ENCODE data around the gene FAM124A. TPM values are rescaled to one million over a fixed set of nuclear protein-coding genes. Genes with fewer than 3 reads are reported as not detected.

FAM124A gene
- total and polyA plus RNA-seq, 3 experiments from 2014 or later: 0.13 TPM; not detected in 2

DNA sequence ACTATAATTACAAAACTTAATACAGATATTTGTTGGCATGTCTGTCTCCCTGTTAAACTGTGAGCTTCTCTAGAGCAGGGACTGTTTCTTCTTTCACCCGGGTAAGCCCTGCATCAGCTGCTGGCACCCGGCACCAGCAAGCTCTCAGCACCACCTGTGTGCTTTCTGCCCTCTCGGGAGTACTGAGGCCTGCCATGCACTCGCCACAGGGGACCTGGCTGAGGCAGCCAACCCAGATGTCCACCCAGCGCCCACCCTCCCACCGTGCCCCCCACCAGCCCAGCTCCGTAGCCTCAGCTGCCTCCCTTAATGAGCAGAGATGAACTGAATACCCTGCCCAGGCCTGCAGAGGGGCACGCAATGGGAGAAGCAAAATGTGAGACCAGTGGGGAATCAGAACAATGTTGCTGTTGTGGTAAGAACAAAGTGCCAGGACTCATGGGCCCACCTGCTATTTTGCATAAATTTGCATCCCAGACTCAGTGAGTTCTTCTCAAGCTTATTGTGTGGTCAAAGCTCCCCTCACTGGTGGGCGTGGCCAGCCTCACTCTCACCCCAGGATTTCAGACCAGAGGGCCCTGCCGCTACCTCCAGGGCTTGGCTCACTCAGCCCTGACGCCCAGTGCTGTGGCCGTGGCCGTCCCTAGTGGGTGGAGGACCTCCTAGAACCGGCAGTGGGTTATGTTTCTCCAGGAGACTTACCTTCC, 102.7 kb downstream of the FAM124A start:
- no peaks in the 10 kb centered on the region for H3K9me3 ChIP-seq (ENCODE audit: low read length)
- no peaks in the 10 kb centered on the region for H3K36me3 ChIP-seq (ENCODE audit: insufficient read depth, low read length)
- Mint-ChIP-seq H3K4me1 (no peaks in the 10 kb centered on the region), H3K36me3 (no peaks in the 10 kb centered on the region), H3K4me3 (no peak overlapping the region), H3K27ac (no peak overlapping the region), H3K9me3 (no peaks in the 10 kb centered on the region), H3K27me3 (peaks cover 0 to 8% of the 10 kb centered on the region in 2 donors)
- POLR2A ChIA-PET: no interaction called here
- H3K27ac ChIP-seq (ENCODE audit: low read depth, low read length): no peak overlapping the region
- no peak for DNase-seq
- H3K4me1 ChIP-seq (ENCODE audit: insufficient read depth, low read length): no peaks in the 10 kb centered on the region
- H3K4me3 ChIP-seq (ENCODE audit: low read length): no peak overlapping the region
- H3K27me3 ChIP-seq (ENCODE audit: insufficient read depth, low read length, poor library complexity, severe bottlenecking): no peaks in the 10 kb centered on the region
- CTCF ChIA-PET: no interaction called here

DNA sequence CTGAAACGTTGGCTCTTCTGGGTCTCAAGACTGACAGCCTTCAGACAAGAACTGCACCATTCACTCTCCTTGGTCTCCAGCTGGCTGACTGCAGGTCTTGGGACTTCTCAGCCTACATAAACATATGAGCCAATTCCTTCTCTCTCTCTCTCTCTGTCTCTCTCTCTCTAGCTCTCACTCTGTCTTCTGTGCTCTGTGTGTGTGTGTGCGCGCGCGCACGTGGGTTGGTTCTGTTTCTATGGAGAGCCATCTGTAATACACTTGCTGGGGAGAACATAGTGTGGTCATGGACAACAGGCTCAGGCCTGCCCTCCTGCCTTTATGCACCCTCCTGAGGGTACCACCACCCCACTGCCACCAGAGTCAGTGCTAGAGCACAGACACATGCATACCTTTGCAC, 103.6 kb downstream of the FAM124A start:
- Mint-ChIP-seq H3K27ac (no peak overlapping the region), H3K4me1 (peaks cover 1 to 3% (median 3%) of the 10 kb centered on the region in 3 donors), H3K36me3 (peaks cover 0 to 3% (median 0%) of the 10 kb centered on the region in 3 donors), H3K9me3 (no peaks in the 10 kb centered on the region), H3K4me3 (no peak overlapping the region), H3K27me3 (peaks cover 0 to 8% of the 10 kb centered on the region in 2 donors)
- Histone ChIP-seq H3K27ac (ENCODE audit: low read depth, low read length) (no peak overlapping the region), H3K4me3 (ENCODE audit: low read length) (no peak overlapping the region), H3K36me3 (ENCODE audit: insufficient read depth, low read length) (no peaks in the 10 kb centered on the region), H3K27me3 (ENCODE audit: insufficient read depth, low read length, poor library complexity, severe bottlenecking) (no peaks in the 10 kb centered on the region), H3K4me1 (ENCODE audit: insufficient read depth, low read length) (no peaks in the 10 kb centered on the region), H3K9me3 (ENCODE audit: low read length) (no peaks in the 10 kb centered on the region)
- POLR2A ChIA-PET: no interaction called here
- CTCF ChIA-PET: no interaction called here
- DNase-seq: no peak

DNA sequence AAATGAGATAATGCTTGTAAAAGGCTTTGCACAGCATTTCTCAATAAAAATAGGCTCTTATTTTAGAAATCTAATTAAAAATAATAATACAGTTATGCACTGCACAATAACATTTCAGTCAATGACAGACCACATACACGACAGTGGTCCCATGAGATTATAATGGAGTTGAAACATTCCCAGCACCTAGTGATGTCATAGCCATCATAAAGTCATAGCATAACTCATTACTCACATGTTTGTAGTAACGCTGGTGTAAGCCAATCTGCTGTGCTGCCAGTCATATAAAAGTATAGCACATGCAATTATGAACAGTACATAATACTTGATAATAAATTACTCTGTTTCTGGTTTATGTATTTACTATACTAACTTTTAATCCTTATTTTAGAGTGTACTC, 104.6 kb downstream of the FAM124A start:
- no peak overlapping the region for H3K4me3 Mint-ChIP-seq
- Histone ChIP-seq H3K4me3 (ENCODE audit: low read length) (no peak overlapping the region), H3K27me3 (ENCODE audit: insufficient read depth, low read length, poor library complexity, severe bottlenecking) (no peaks in the 10 kb centered on the region), H3K9me3 (ENCODE audit: low read length) (no peaks in the 10 kb centered on the region), H3K36me3 (ENCODE audit: insufficient read depth, low read length) (no peaks in the 10 kb centered on the region), H3K4me1 (ENCODE audit: insufficient read depth, low read length) (no peaks in the 10 kb centered on the region), H3K27ac (ENCODE audit: low read depth, low read length) (no peak overlapping the region)
- ChIA-PET CTCF (no interaction called here), POLR2A (no interaction called here)
- no peaks in the 10 kb centered on the region for H3K9me3 Mint-ChIP-seq
- DNase-seq: no peak
- peaks cover 5 to 8% (median 6%) of the 10 kb centered on the region in 3 donors for H3K4me1 Mint-ChIP-seq
- H3K36me3 Mint-ChIP-seq: peaks cover 0 to 5% (median 0%) of the 10 kb centered on the region in 3 donors
- no peak overlapping the region for H3K27ac Mint-ChIP-seq
- peaks cover 0 to 8% of the 10 kb centered on the region in 2 donors for H3K27me3 Mint-ChIP-seq

DNA sequence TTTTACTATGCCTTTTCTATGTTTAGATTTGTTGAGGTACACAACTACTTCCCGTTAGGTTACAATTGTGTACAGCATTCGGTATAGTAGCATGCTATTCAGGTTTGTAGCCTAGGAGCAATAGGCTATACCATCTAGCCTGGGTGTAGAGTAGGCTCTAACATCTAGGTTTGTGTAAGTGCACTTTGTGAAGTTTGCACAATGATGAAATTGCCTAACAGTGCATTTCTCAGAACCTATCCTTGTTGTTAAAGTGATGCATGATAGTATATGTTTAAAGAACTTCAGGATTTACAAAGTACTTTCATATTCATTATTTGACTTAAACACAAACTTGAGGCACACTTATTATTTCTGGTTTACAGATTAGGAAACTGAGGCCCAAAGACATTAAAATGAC, 105.8 kb downstream of the FAM124A start:
- no peak overlapping the region for H3K27ac Mint-ChIP-seq

GRCh38 chr13:51328488-51328887, 106.3 kb downstream of the FAM124A start:
- H3K9me3 ChIP-seq (ENCODE audit: low read length): no peaks in the 10 kb centered on the region
- Mint-ChIP-seq H3K4me1 (peaks cover 11 to 16% (median 14%) of the 10 kb centered on the region in 3 donors), H3K9me3 (no peaks in the 10 kb centered on the region), H3K36me3 (peaks cover 0 to 5% (median 0%) of the 10 kb centered on the region in 3 donors), H3K27ac (no peak overlapping the region), H3K27me3 (peaks cover 0 to 8% of the 10 kb centered on the region in 2 donors), H3K4me3 (no peak overlapping the region)
- no peaks in the 10 kb centered on the region for H3K27me3 ChIP-seq (ENCODE audit: insufficient read depth, low read length, poor library complexity, severe bottlenecking)
- ChIA-PET CTCF (no interaction called here), POLR2A (no interaction called here)
- no peaks in the 10 kb centered on the region for H3K36me3 ChIP-seq (ENCODE audit: insufficient read depth, low read length)
- no peak overlapping the region for H3K27ac ChIP-seq (ENCODE audit: low read depth, low read length)
- no peaks in the 10 kb centered on the region for H3K4me1 ChIP-seq (ENCODE audit: insufficient read depth, low read length)
- no peak overlapping the region for H3K4me3 ChIP-seq (ENCODE audit: low read length)
- DNase-seq: no peak

More for the DNA sequence above, 105.8 kb downstream of the FAM124A start:
- no peaks in the 10 kb centered on the region for H3K36me3 ChIP-seq (ENCODE audit: insufficient read depth, low read length)
- H3K4me1 Mint-ChIP-seq: peaks cover 9 to 13% (median 10%) of the 10 kb centered on the region in 3 donors
- no peaks in the 10 kb centered on the region for H3K9me3 ChIP-seq (ENCODE audit: low read length)
- peaks cover 0 to 5% (median 0%) of the 10 kb centered on the region in 3 donors for H3K36me3 Mint-ChIP-seq
- ChIA-PET POLR2A (no interaction called here), CTCF (no interaction called here)
- no peaks in the 10 kb centered on the region for H3K9me3 Mint-ChIP-seq
- no peak for DNase-seq
- peaks cover 0 to 8% of the 10 kb centered on the region in 2 donors for H3K27me3 Mint-ChIP-seq
- H3K4me1 ChIP-seq (ENCODE audit: insufficient read depth, low read length): no peaks in the 10 kb centered on the region
- no peaks in the 10 kb centered on the region for H3K27me3 ChIP-seq (ENCODE audit: insufficient read depth, low read length, poor library complexity, severe bottlenecking)
- no peak overlapping the region for H3K27ac ChIP-seq (ENCODE audit: low read depth, low read length)
- no peak overlapping the region for H3K4me3 ChIP-seq (ENCODE audit: low read length)
- no peak overlapping the region for H3K4me3 Mint-ChIP-seq

DNA sequence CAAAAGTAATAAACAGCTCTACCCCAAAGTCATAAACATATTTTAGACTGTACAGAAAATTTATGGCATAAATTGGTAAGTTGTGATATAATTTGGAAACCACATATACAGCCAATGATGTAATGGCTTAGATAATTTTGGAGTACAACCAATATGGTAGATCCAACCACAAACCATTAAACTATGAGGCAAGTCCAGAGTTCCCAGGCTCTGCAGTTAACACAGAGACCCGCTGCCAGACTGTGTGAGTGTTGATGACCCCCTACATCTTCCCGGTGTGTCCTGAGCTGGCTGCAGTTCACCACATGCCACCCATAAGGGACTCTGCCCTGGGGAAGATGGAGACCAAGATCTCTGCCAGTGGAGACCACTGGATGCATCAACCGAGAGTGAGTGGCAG, 107.4 kb downstream of the FAM124A start:
- Histone ChIP-seq H3K27me3 (ENCODE audit: insufficient read depth, low read length, poor library complexity, severe bottlenecking) (no peaks in the 10 kb centered on the region), H3K36me3 (ENCODE audit: insufficient read depth, low read length) (no peaks in the 10 kb centered on the region), H3K4me3 (ENCODE audit: low read length) (no peak overlapping the region), H3K9me3 (ENCODE audit: low read length) (no peaks in the 10 kb centered on the region), H3K4me1 (ENCODE audit: insufficient read depth, low read length) (no peaks in the 10 kb centered on the region), H3K27ac (ENCODE audit: low read depth, low read length) (no peak overlapping the region)
- no peak overlapping the region for H3K4me3 Mint-ChIP-seq
- no peak overlapping the region for H3K27ac Mint-ChIP-seq
- CTCF ChIA-PET: no interaction called here
- POLR2A ChIA-PET: no interaction called here
- DNase-seq: no peak
- H3K36me3 Mint-ChIP-seq: peaks cover 0 to 5% (median 1%) of the 10 kb centered on the region in 3 donors
- peaks cover 11 to 16% (median 14%) of the 10 kb centered on the region in 3 donors for H3K4me1 Mint-ChIP-seq
- no peaks in the 10 kb centered on the region for H3K9me3 Mint-ChIP-seq
- H3K27me3 Mint-ChIP-seq: peaks cover 0 to 8% of the 10 kb centered on the region in 2 donors

- Mint-ChIP-seq H3K36me3 (peaks cover 0 to 5% (median 1%) of the 10 kb centered on the region in 3 donors), H3K4me1 (peaks cover 11 to 16% (median 14%) of the 10 kb centered on the region in 3 donors), H3K9me3 (no peaks in the 10 kb centered on the region), H3K4me3 (no peak overlapping the region), H3K27ac (no peak overlapping the region), H3K27me3 (peaks cover 0 to 8% of the 10 kb centered on the region in 2 donors)
- CTCF ChIA-PET: no interaction called here
- H3K27ac ChIP-seq (ENCODE audit: low read depth, low read length): no peak overlapping the region
- H3K9me3 ChIP-seq (ENCODE audit: low read length): no peaks in the 10 kb centered on the region
- no peak for DNase-seq
- no peaks in the 10 kb centered on the region for H3K36me3 ChIP-seq (ENCODE audit: insufficient read depth, low read length)
- H3K4me1 ChIP-seq (ENCODE audit: insufficient read depth, low read length): no peaks in the 10 kb centered on the region
- POLR2A ChIA-PET: no interaction called here
- H3K4me3 ChIP-seq (ENCODE audit: low read length): no peak overlapping the region
- no peaks in the 10 kb centered on the region for H3K27me3 ChIP-seq (ENCODE audit: insufficient read depth, low read length, poor library complexity, severe bottlenecking)
Measured at GRCh38 chr13:51330791-51331190, 108.6 kb downstream of the FAM124A start.

DNA sequence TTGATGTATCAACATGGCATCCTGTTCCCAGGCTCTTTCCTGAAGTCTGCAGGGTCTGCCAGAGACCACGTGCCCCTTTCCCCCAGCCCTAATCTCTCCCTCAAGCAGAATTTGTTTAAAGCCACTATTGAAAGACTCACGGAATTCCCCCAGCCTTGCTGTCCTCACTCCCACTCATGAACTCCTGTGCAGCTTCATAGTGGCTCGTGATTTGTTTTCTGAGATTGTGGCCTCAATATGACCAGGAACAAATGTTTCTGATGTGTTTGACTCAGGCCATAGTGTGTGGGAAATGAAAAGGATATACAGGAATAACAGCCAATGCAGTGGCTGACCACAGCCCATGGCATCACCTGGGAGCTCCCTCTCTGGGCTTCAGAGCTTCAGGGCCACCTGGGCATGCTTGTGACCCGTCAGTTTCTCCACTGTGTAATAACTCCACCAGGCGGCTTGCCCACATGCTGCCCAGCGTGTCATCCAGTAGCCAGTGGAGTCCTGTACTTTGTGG, 109.2 kb downstream of the FAM124A start:
- ChIA-PET POLR2A (no interaction called here), CTCF (no interaction called here)
- no peak for DNase-seq
- Histone ChIP-seq H3K36me3 (ENCODE audit: insufficient read depth, low read length) (no peaks in the 10 kb centered on the region), H3K27me3 (ENCODE audit: insufficient read depth, low read length, poor library complexity, severe bottlenecking) (no peaks in the 10 kb centered on the region), H3K9me3 (ENCODE audit: low read length) (no peaks in the 10 kb centered on the region), H3K27ac (ENCODE audit: low read depth, low read length) (no peak overlapping the region), H3K4me3 (ENCODE audit: low read length) (no peak overlapping the region), H3K4me1 (ENCODE audit: insufficient read depth, low read length) (no peaks in the 10 kb centered on the region)
- Mint-ChIP-seq H3K9me3 (no peaks in the 10 kb centered on the region), H3K4me3 (no peak overlapping the region), H3K27me3 (peaks cover 0 to 8% of the 10 kb centered on the region in 2 donors), H3K36me3 (peaks cover 0 to 5% (median 1%) of the 10 kb centered on the region in 3 donors), H3K27ac (no peak overlapping the region), H3K4me1 (peaks cover 11 to 16% (median 14%) of the 10 kb centered on the region in 3 donors)

Measured in CD8-positive, alpha-beta memory T cell (primary cell).